ENCODE measurements around the gene DAND5. TPM values are rescaled to one million over a fixed set of nuclear protein-coding genes. Genes with fewer than 3 reads are reported as not detected.

The DAND5 gene
- polyA plus RNA-seq, 1 of the 3 experiments (the other 2 are of a cell fraction): 1.0 TPM

DNA sequence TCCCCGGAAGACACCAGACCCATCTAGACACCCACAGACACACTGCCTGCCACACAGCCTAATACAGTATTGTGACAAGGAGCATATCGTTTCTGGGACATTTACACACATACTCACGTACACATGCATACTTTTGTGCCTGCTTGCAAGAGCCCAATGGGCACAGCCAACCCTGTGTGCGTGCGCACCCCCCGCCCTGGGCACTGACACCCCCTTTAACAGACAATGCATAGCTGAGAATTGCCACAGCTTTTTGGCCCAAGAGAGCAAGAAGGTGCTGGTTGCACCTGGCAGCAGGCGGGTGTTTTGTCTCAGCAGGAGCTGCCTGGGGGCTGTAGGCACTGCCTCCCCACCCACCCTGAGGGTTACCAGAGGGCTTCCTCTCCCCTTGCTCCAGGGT, 24.2 kb downstream of the DAND5 start:
- H2AFZ ChIP-seq (ENCODE audit: low read depth): no peak overlapping the region
- TF ChIP-seq SIN3A (IDR thresholded peaks at IDR 0.05; ENCODE audit: borderline replicate concordance, low read depth, low read length) (no peak), SMC3 (IDR thresholded peaks at IDR 0.05; ENCODE audit: low read depth, low read length) (no peak), RXRA (IDR thresholded peaks at IDR 0.05; ENCODE audit: borderline replicate concordance, low read depth) (no peak), RFX5 (IDR thresholded peaks at IDR 0.05; ENCODE audit: low read length) (no peak), FOXM1 (IDR thresholded peaks at IDR 0.05; ENCODE audit: low read depth) (no peak), MXI1 (IDR thresholded peaks at IDR 0.05; ENCODE audit: low read depth, low read length) (no peak), ELF1 (IDR thresholded peaks at IDR 0.05) (no peak)
- TF ChIP-seq, protein P1, sequence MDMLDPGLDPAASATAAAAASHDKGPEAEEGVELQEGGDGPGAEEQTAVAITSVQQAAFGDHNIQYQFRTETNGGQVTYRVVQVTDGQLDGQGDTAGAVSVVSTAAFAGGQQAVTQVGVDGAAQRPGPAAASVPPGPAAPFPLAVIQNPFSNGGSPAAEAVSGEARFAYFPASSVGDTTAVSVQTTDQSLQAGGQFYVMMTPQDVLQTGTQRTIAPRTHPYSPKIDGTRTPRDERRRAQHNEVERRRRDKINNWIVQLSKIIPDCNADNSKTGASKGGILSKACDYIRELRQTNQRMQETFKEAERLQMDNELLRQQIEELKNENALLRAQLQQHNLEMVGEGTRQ (IDR thresholded peaks at IDR 0.05; ENCODE audit: borderline replicate concordance, low read depth, low read length): no peak
- H3K36me3 ChIP-seq (replicated peaks in 1 of 2; ENCODE audit: control insufficient read depth in 1 of 2, insufficient read depth in 2 of 2, low read length in 1 of 2): no peaks in the 10 kb centered on the region
- H3F3A ChIP-seq (replicated peaks; ENCODE audit: insufficient read depth): peaks cover 6% of the 10 kb centered on the region
- no peak overlapping the region for H3K9ac ChIP-seq
- no peaks in the 10 kb centered on the region for H3K27me3 ChIP-seq (ENCODE audit: insufficient read depth)
- WGBS (ENCODE audit: low lambda C conversion rate): 86% methylated on average over 6 of the region's 7 CpGs
- no peak for DNase-seq
- peaks cover 15% of the 10 kb centered on the region for H3K79me2 ChIP-seq (ENCODE audit: insufficient read depth)
- no peak overlapping the region for H3K4me3 ChIP-seq (ENCODE audit: low read depth in 2 of 2, low read length in 1 of 2)
- H3K27ac ChIP-seq (ENCODE audit: low read depth in 2 of 2, low read length in 1 of 2): no peak overlapping the region
- no peaks in the 10 kb centered on the region for H3K9me3 ChIP-seq
- H4K20me1 ChIP-seq (ENCODE audit: insufficient read depth): no peaks in the 10 kb centered on the region
- H3K9me2 ChIP-seq: no peaks in the 10 kb centered on the region
- CTCF ChIA-PET: interaction anchor here (1.3 to 3.6 kb wide), 8 partner anchors 8 to 100 kb away, joined by 3 to 14 read pairs (median 6); no protein-coding TSS in a partner anchor
- POLR2A ChIA-PET: interaction anchor here (0.5 to 1.3 kb wide), 3 partner anchors 60 to 201 kb away, joined by 3 read pairs; no protein-coding TSS in a partner anchor
- H3K4me1 ChIP-seq (ENCODE audit: control insufficient read depth in 1 of 2, insufficient read depth in 2 of 2, low read depth in 1 of 2, low read length in 1 of 2): peaks cover 0 to 17% of the 10 kb centered on the region in 2 experiments; a peak in 1 of 4 replicates
- no peak overlapping the region for H3K4me2 ChIP-seq

DNA sequence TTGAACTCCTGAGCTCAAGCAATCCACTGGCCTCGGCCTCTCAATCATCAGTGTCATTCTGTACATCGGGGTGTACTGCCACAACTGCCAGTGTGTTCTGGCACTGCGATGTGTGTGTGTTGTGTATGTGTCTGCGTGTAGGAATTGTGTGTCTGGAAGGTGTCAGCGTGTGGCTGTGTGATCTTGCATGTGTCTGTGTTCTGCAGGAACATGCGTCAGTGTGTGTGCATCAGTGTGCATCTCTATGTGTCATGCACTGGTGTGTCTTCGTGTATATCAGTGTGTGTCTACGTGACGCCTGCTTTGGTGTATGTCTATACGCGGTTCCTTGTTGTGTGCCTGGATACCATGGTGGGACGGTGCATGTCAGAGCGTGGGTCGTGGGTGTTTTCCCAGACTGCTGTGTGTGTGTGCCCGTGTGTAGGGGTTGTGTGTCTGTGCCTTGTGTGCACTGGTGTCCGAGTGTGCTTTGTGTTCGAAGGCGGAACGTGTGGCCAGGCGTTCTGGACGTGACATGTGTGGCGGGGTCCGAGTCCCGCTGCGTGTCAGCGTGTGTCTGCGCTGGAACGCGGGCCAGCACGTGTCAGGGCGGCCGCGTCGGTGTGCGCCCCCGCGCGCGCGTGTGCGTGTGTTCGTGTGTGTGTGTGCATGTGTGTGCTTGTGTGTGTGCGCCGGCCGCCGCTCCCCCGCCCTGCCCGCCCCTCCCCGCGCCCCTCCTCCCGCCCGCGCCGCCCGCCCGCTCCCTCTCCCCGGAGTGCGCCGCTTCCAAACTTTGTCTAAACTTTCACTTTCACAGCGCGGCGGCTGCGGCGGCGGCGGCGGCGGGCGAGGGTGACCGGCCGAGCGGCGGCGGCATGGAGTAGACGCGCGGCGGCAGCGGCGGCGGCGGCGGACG, 25.6 kb downstream of the DAND5 start, which contains the start of gene NFIX:
Gene NFIX, plus strand, starts transcription at position 775 of the 895 bp plus-strand sequence. CDS start 363 bp downstream, outside the sequence.
- H3K79me2 ChIP-seq (ENCODE audit: insufficient read depth): peaks cover 20% of the 10 kb centered on the region
- peaks cover 0 to 17% of the 10 kb centered on the region in 2 experiments; a peak in 1 of 4 replicates for H3K4me1 ChIP-seq (ENCODE audit: control insufficient read depth in 1 of 2, insufficient read depth in 2 of 2, low read depth in 1 of 2, low read length in 1 of 2)
- H3K9me2 ChIP-seq: no peaks in the 10 kb centered on the region
- no peak within 1 kb of the TSS; a peak in 1 of 4 replicates for H3K27ac ChIP-seq (ENCODE audit: low read depth in 2 of 2, low read length in 1 of 2)
- peak within 1 kb of the TSS; percentile 61 for H3K9ac ChIP-seq
- TF ChIP-seq SIN3A (IDR thresholded peaks at IDR 0.05; ENCODE audit: borderline replicate concordance, low read depth, low read length) (peak; percentile 40; the same call in 1 of the 2 replicates), NFIC (IDR thresholded peaks at IDR 0.05; ENCODE audit: borderline replicate concordance) (no peak), MXI1 (IDR thresholded peaks at IDR 0.05; ENCODE audit: low read depth, low read length) (0 out of 2 replicates have a peak, but pooled peaks have one; percentile 36)
- H3K4me3 ChIP-seq (ENCODE audit: low read depth in 2 of 2, low read length in 1 of 2): peak within 1 kb of the TSS; percentile 57 to 77
- WGBS (ENCODE audit: low lambda C conversion rate): 58% methylated on average over 22 of the region's 84 CpGs
- H3K36me3 ChIP-seq (replicated peaks in 1 of 2; ENCODE audit: control insufficient read depth in 1 of 2, insufficient read depth in 2 of 2, low read length in 1 of 2): no peaks in the 10 kb centered on the region
- ChIA-PET POLR2A (no interaction called here), CTCF (interaction anchor here (1.3 to 3.6 kb wide), 6 partner anchors 10 to 35 kb away, joined by 3 to 14 read pairs (median 4); no protein-coding TSS in a partner anchor)
- H4K20me1 ChIP-seq (ENCODE audit: insufficient read depth): no peaks in the 10 kb centered on the region; the same call in 1 of the 2 replicates
- H3K9me3 ChIP-seq: no peaks in the 10 kb centered on the region
- H3F3A ChIP-seq (replicated peaks; ENCODE audit: insufficient read depth): peaks cover 6% of the 10 kb centered on the region
- peak; percentile 86 for DNase-seq
- H3K4me2 ChIP-seq: peak within 1 kb of the TSS; percentile 92
- H2AFZ ChIP-seq (ENCODE audit: low read depth): peak within 1 kb of the TSS; percentile 83
- H3K27me3 ChIP-seq (ENCODE audit: insufficient read depth): no peaks in the 10 kb centered on the region

Data from SK-N-SH (cell line).